GM23338 (cell line): ENCODE measurements around the gene MYO18A.

Experiments
- EZH2 ChIP-seq: fragments of 200-600 bp; sonication (generic); IDR thresholded peaks from one replicate; pipeline ENCODE4 v1.8.0; 2017; ENCODE audit warnings: antibody characterized with exemption, mild to moderate bottlenecking, low read depth; ENCODE audit not compliant: unreplicated experiment
- NANOG ChIP-seq: IDR thresholded peaks from 2 replicates; pipeline ENCODE4 v1.6.1; 2016; ENCODE audit warnings: antibody characterized with exemption, borderline replicate concordance
- POLR2AphosphoS5 ChIP-seq: IDR thresholded peaks from 2 replicates; pipeline ENCODE4 v1.6.1; 2016; ENCODE audit warnings: antibody characterized with exemption, low read depth
- TF ChIP-seq, protein P1 (sequence below), 2 experiments: fragments of 200-600 bp in 1 of 2; sonication (generic) in 1 of 2; conservative IDR thresholded peaks; 2 replicates each; pipeline versions ENCODE4 v1.5.1 to v1.6.1; 2016 to 2017; ENCODE audit warnings: antibody characterized with exemption in 2 of 2, low read depth in 2 of 2, mild to moderate bottlenecking in 2 of 2, moderate library complexity in 1 of 2

DNA sequence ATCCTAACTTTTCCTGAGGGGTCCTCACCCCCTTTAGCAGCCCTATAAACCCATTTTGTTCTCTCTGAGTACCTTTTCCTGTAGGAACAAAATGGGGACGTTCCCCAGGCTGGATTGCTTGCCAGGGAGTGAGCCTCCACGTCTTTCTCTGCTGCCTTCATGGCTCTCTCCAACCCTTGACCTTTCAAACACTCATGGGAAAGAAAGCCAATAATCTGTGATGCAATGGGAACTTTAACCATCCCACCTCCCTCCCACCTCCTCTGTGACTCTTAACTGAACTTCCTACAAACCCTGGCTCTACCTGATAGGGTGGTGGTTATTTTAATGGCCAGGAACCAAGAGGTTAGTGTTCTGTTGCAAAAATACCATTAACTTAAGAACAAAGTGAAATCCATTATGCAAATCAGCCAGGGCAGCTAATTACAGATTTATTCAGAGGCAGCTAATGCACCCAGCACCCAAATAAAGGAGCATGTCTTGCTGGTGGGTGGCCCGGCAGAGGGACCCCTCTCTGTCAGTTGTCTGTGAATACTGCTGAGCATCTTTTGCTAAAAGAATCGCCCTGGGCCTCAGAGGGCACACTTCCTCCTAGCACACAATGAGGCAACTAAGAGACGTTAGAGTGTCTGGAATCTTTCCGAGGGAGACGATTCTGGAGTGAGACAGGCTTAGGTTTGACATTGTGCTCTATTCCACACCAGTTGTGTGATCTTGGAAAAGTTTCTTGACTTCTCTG, 134.3 kb downstream of the MYO18A start:
- TF ChIP-seq POLR2AphosphoS5, result no peak
- TF ChIP-seq EZH2, result no peak
- TF ChIP-seq, protein P1, sequence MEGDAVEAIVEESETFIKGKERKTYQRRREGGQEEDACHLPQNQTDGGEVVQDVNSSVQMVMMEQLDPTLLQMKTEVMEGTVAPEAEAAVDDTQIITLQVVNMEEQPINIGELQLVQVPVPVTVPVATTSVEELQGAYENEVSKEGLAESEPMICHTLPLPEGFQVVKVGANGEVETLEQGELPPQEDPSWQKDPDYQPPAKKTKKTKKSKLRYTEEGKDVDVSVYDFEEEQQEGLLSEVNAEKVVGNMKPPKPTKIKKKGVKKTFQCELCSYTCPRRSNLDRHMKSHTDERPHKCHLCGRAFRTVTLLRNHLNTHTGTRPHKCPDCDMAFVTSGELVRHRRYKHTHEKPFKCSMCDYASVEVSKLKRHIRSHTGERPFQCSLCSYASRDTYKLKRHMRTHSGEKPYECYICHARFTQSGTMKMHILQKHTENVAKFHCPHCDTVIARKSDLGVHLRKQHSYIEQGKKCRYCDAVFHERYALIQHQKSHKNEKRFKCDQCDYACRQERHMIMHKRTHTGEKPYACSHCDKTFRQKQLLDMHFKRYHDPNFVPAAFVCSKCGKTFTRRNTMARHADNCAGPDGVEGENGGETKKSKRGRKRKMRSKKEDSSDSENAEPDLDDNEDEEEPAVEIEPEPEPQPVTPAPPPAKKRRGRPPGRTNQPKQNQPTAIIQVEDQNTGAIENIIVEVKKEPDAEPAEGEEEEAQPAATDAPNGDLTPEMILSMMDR (conservative IDR thresholded peaks at IDR 0.05; ENCODE audit: low read depth in 2 of 2), result no peak
- TF ChIP-seq NANOG, result no peak
